Uterus (tissue), 4 donors: ENCODE results near the gene HMMR. TPM values are rescaled to one million over a fixed set of nuclear protein-coding genes. Genes with fewer than 3 reads are reported as not detected.

Experiments used
- DNase-seq, 2 donors: peaks; one replicate each; pipeline ENCODE4 v3.0.0-alpha.2; 2019 to 2020
- H3K27ac ChIP-seq, 2 donors: fragments of 200-600 bp; sonication (generic); 1 replicate in 1 of 2; 2 replicates in 1 of 2; pipeline ENCODE4 v1.5.1; 2016 to 2018
- H3K27me3 ChIP-seq, 2 donors: fragments of 200-600 bp; sonication (generic); one replicate each; pipeline ENCODE4 v1.5.1; 2018 to 2019; ENCODE audit warnings: control low read depth in 1 of 2
- H3K36me3 ChIP-seq, 2 donors: fragments of 200-600 bp; sonication (generic); one replicate each; pipeline ENCODE4 v1.5.1; 2019; ENCODE audit warnings: control low read depth in 1 of 2
- H3K4me1 ChIP-seq, 2 donors: fragments of 200-600 bp; sonication (generic); one replicate each; pipeline ENCODE4 v1.5.1; 2018 to 2019; ENCODE audit warnings: control low read depth in 1 of 2
- H3K4me3 ChIP-seq, 2 donors: fragments of 200-600 bp; sonication (generic); 1 replicate in 1 of 2; 2 replicates in 1 of 2; pipeline ENCODE4 v1.5.1; 2018 to 2019; ENCODE audit warnings: mild to moderate bottlenecking in 1 of 2
- H3K9me3 ChIP-seq, 2 donors: fragments of 200-600 bp; sonication (generic); one replicate each; pipeline ENCODE4 v1.5.1; 2019; ENCODE audit warnings: control low read depth in 1 of 2
- POLR2A ChIP-seq, 2 donors: fragments of 450-650 bp; IDR thresholded peaks; one replicate each; pipeline ENCODE4 v1.6.1; 2016; ENCODE audit warnings: antibody characterized with exemption in 2 of 2, mild to moderate bottlenecking in 1 of 2, moderate library complexity in 1 of 2
- intact Hi-C: fragments of 100-400 bp; cut with DNase I; formaldehyde crosslinking; loops from one replicate; pipeline ENCODE4 v1.15.1; 2023; ENCODE audit warnings: low total_unique reads
- total RNA-seq, 4 donors: library from RNA; depleted of rRNA in 3 of 4; stranded (reverse); fragments of >200 nt in 3 of 4; gene quantifications; one replicate each; pipeline versions ENCODE4 v1.1.0 to v1.2.4, GENCODE V29; 2014 to 2023
- TF ChIP-seq, protein P1 (sequence below), 4 experiments: fragments of 200-600 bp in 2 of 4; fragments of 450-650 bp in 2 of 4; sonication (generic) in 2 of 4; IDR thresholded peaks; one replicate each; pipeline ENCODE4 v1.5.1; 2016 to 2019; ENCODE audit warnings: antibody characterized with exemption in 4 of 4, mild to moderate bottlenecking in 2 of 4, moderate library complexity in 1 of 4
- donor health status: DM: yes; HTN: yes; CAD: no.

Gene HMMR
- total RNA-seq, 4 donors from 2014 or later, result 13.8 TPM; not detected in 3

GRCh38 chr5:163458778-163459385 lies 1.6 kb upstream of the HMMR start:
- TF ChIP-seq, protein P1, sequence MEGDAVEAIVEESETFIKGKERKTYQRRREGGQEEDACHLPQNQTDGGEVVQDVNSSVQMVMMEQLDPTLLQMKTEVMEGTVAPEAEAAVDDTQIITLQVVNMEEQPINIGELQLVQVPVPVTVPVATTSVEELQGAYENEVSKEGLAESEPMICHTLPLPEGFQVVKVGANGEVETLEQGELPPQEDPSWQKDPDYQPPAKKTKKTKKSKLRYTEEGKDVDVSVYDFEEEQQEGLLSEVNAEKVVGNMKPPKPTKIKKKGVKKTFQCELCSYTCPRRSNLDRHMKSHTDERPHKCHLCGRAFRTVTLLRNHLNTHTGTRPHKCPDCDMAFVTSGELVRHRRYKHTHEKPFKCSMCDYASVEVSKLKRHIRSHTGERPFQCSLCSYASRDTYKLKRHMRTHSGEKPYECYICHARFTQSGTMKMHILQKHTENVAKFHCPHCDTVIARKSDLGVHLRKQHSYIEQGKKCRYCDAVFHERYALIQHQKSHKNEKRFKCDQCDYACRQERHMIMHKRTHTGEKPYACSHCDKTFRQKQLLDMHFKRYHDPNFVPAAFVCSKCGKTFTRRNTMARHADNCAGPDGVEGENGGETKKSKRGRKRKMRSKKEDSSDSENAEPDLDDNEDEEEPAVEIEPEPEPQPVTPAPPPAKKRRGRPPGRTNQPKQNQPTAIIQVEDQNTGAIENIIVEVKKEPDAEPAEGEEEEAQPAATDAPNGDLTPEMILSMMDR (IDR thresholded peaks at IDR 0.05), result no peak
- no peak for TF ChIP-seq POLR2A (IDR thresholded peaks at IDR 0.05)
- intact Hi-C loops, result no loop called here
- H3K4me1 ChIP-seq, result peaks cover 7 to 9% of the 10 kb centered on the region in 2 donors
- peak overlapping the region; percentile 97 to 98 for H3K27ac ChIP-seq
- no peaks in the 10 kb centered on the region for H3K27me3 ChIP-seq
- no peaks in the 10 kb centered on the region for H3K9me3 ChIP-seq
- H3K36me3 ChIP-seq, result no peaks in the 10 kb centered on the region
- peak overlapping the region; percentile 68 to 92 for H3K4me3 ChIP-seq
- DNase-seq, result no peak

GRCh38 chr5:163459462-163459818 lies 992 bp upstream of the HMMR start:
- no peak for TF ChIP-seq POLR2A (IDR thresholded peaks at IDR 0.05)
- TF ChIP-seq, protein P1 (IDR thresholded peaks at IDR 0.05), result no peak
- intact Hi-C loops, result no loop called here
- DNase-seq, result no peak
- H3K27ac ChIP-seq, result peak overlapping the region; percentile 97 to 98
- H3K36me3 ChIP-seq, result no peaks in the 10 kb centered on the region
- no peaks in the 10 kb centered on the region for H3K9me3 ChIP-seq
- H3K27me3 ChIP-seq, result no peaks in the 10 kb centered on the region
- peaks cover 7 to 9% of the 10 kb centered on the region in 2 donors for H3K4me1 ChIP-seq
- peak overlapping the region; percentile 68 to 92 for H3K4me3 ChIP-seq

- TF ChIP-seq, protein P1 (IDR thresholded peaks at IDR 0.05), result peak; percentile 25 to 50 (median 37)
- peak; percentile 66 to 83 for TF ChIP-seq POLR2A (IDR thresholded peaks at IDR 0.05)
- Histone ChIP-seq H3K27ac (peak within 1 kb of the TSS; percentile 97 to 98), H3K36me3 (no peaks in the 10 kb centered on the region), H3K9me3 (no peaks in the 10 kb centered on the region), H3K27me3 (no peaks in the 10 kb centered on the region), H3K4me3 (peak within 1 kb of the TSS; percentile 68 to 92), H3K4me1 (peaks cover 7 to 9% of the 10 kb centered on the region in 2 donors)
- intact Hi-C loops, result no loop called here
- DNase-seq, result peak; percentile 94 to 96
Measured at GRCh38 chr5:163459819-163460561, 442 bp upstream of the HMMR start, which contains the start of gene NUDCD2. TSS of gene NUDCD2 (minus strand) at chr5:163460102. CDS start at chr5:163460050, 52 bp downstream.

GRCh38 chr5:163463063-163463435 lies 2.6 kb downstream of the HMMR start:
- Histone ChIP-seq H3K27me3 (no peaks in the 10 kb centered on the region), H3K4me1 (peaks cover 7 to 9% of the 10 kb centered on the region in 2 donors), H3K27ac (no peak overlapping the region), H3K36me3 (no peaks in the 10 kb centered on the region), H3K9me3 (no peaks in the 10 kb centered on the region), H3K4me3 (no peak overlapping the region)
- no peak for TF ChIP-seq POLR2A (IDR thresholded peaks at IDR 0.05)
- TF ChIP-seq, protein P1 (IDR thresholded peaks at IDR 0.05), result no peak
- no peak for DNase-seq
- intact Hi-C loops, result no loop called here

- Histone ChIP-seq H3K9me3 (no peaks in the 10 kb centered on the region), H3K27me3 (no peaks in the 10 kb centered on the region), H3K4me1 (no peaks in the 10 kb centered on the region), H3K4me3 (no peak overlapping the region), H3K27ac (no peak overlapping the region), H3K36me3 (no peaks in the 10 kb centered on the region)
- no peak for TF ChIP-seq POLR2A (IDR thresholded peaks at IDR 0.05)
- TF ChIP-seq, protein P1 (IDR thresholded peaks at IDR 0.05), result no peak
- intact Hi-C loops, result no loop called here
- DNase-seq, result no peak
Measured at GRCh38 chr5:163467682-163468081, 7.2 kb downstream of the HMMR start.
